ENCODE results near the gene WHAMM.
"Not testable (repeated sequence)": the region's sequence is repeated elsewhere in the genome, so short reads cannot be mapped to it uniquely, and the experiment has no call there.

Gene WHAMM

GRCh38 chr15:82803793-82804574 lies 5.4 kb upstream of the WHAMM start:
- no peak for DNase-seq (ENCODE audit: low spot score)

- DNase-seq (ENCODE audit: low spot score), result no peak
Measured at GRCh38 chr15:82804575-82804949, 4.9 kb upstream of the WHAMM start.

GRCh38 chr15:82805994-82806406 lies 3.4 kb upstream of the WHAMM start, which contains the start of gene FSD2:
TSS of gene FSD2 (minus strand) at chr15:82806069. CDS start at chr15:82787390, 18,679 bp downstream.
- DNase-seq (ENCODE audit: low spot score), result peak; percentile 91

- DNase-seq (ENCODE audit: low spot score), result no peak
Measured at GRCh38 chr15:82807920-82808633, 1.4 kb upstream of the WHAMM start.

- DNase-seq (ENCODE audit: low spot score), result no peak
Measured at GRCh38 chr15:82808634-82809041, 790 bp upstream of the WHAMM start.

GRCh38 chr15:82810061-82810889 lies 847 bp downstream of the WHAMM start:
- DNase-seq (ENCODE audit: low spot score), result peak; percentile 61

- no peak for DNase-seq (ENCODE audit: low spot score)
Measured at GRCh38 chr15:82810890-82811426, 1.5 kb downstream of the WHAMM start.

- no peak for DNase-seq (ENCODE audit: low spot score)
Measured at GRCh38 chr15:82812994-82813393, 3.6 kb downstream of the WHAMM start.

- no peak for DNase-seq (ENCODE audit: low spot score)
Measured at GRCh38 chr15:82820128-82820527, 10.7 kb downstream of the WHAMM start.

- not testable (repeated sequence) for DNase-seq (ENCODE audit: low spot score)
Measured at GRCh38 chr15:82821396-82821795, 12.0 kb downstream of the WHAMM start.

- not testable (repeated sequence) for DNase-seq (ENCODE audit: low spot score)
Measured at GRCh38 chr15:82821851-82822250, 12.4 kb downstream of the WHAMM start.

GRCh38 chr15:82823049-82823448 lies 13.6 kb downstream of the WHAMM start:
- DNase-seq (ENCODE audit: low spot score), result no peak

- DNase-seq (ENCODE audit: low spot score), result no peak
Measured at GRCh38 chr15:82828075-82828474, 18.6 kb downstream of the WHAMM start.

- no peak for DNase-seq (ENCODE audit: low spot score)
Measured at GRCh38 chr15:82829234-82829633, 19.8 kb downstream of the WHAMM start.

- DNase-seq (ENCODE audit: low spot score), result no peak
Measured at GRCh38 chr15:82830427-82831173, 21.2 kb downstream of the WHAMM start.

- no peak for DNase-seq (ENCODE audit: low spot score)
Measured at GRCh38 chr15:82831894-82832600, 22.6 kb downstream of the WHAMM start.

GRCh38 chr15:82832601-82833361 lies 23.4 kb downstream of the WHAMM start:
- DNase-seq (ENCODE audit: low spot score), result no peak

- no peak for DNase-seq (ENCODE audit: low spot score)
Measured at GRCh38 chr15:82833362-82833682, 23.9 kb downstream of the WHAMM start.

- no peak for DNase-seq (ENCODE audit: low spot score)
Measured at GRCh38 chr15:82835391-82835917, 26.0 kb downstream of the WHAMM start.
